Measurements from ENCODE around the gene ZNF239.
"Not testable (repeated sequence)": the region's sequence is repeated elsewhere in the genome, so short reads cannot be mapped to it uniquely, and the experiment has no call there.

Gene ZNF239

GRCh38 chr10:43594944-43595589 is 20.7 kb upstream of the ZNF239 start:
- peaks cover 36% of the 10 kb centered on the region for H3K9me3 Mint-ChIP-seq
- peak overlapping the region; percentile 63 for H3K4me3 Mint-ChIP-seq
- H3K36me3 Mint-ChIP-seq (ENCODE audit: low read depth) = peaks cover 5% of the 10 kb centered on the region
- H3K27me3 Mint-ChIP-seq (ENCODE audit: low read depth) = peaks cover 30% of the 10 kb centered on the region
- peaks cover 27% of the 10 kb centered on the region for H3K4me1 Mint-ChIP-seq (ENCODE audit: low read depth)
- peak overlapping the region; percentile 39 for H3K27ac Mint-ChIP-seq

- peaks cover 20% of the 10 kb centered on the region for H3K27me3 Mint-ChIP-seq (ENCODE audit: low read depth)
- H3K36me3 Mint-ChIP-seq (ENCODE audit: low read depth) = peaks cover 5% of the 10 kb centered on the region
- H3K4me3 Mint-ChIP-seq = no peak overlapping the region
- H3K9me3 Mint-ChIP-seq = peaks cover 50% of the 10 kb centered on the region
- H3K4me1 Mint-ChIP-seq (ENCODE audit: low read depth) = peaks cover 21% of the 10 kb centered on the region
- H3K27ac Mint-ChIP-seq = no peak overlapping the region
Observed at GRCh38 chr10:43591303-43591904, 17.0 kb upstream of the ZNF239 start.

GRCh38 chr10:43586730-43587115 is 12.3 kb upstream of the ZNF239 start:
- H3K27me3 Mint-ChIP-seq (ENCODE audit: low read depth); H3K27ac Mint-ChIP-seq; H3K4me3 Mint-ChIP-seq; H3K4me1 Mint-ChIP-seq (ENCODE audit: low read depth); H3K36me3 Mint-ChIP-seq (ENCODE audit: low read depth): not testable (repeated sequence)
- peaks cover 38% of the 10 kb centered on the region for H3K9me3 Mint-ChIP-seq

- no peak overlapping the region for H3K27ac Mint-ChIP-seq
- H3K27me3 Mint-ChIP-seq (ENCODE audit: low read depth) = peaks cover 7% of the 10 kb centered on the region
- peaks cover 34% of the 10 kb centered on the region for H3K9me3 Mint-ChIP-seq
- H3K4me3 Mint-ChIP-seq = no peak overlapping the region
- no peaks in the 10 kb centered on the region for H3K36me3 Mint-ChIP-seq (ENCODE audit: low read depth)
- no peaks in the 10 kb centered on the region for H3K4me1 Mint-ChIP-seq (ENCODE audit: low read depth)
Observed at GRCh38 chr10:43585981-43586729, 11.7 kb upstream of the ZNF239 start.

GRCh38 chr10:43585046-43585445 is 10.6 kb upstream of the ZNF239 start:
- H3K27me3 Mint-ChIP-seq (ENCODE audit: low read depth) = peaks cover 7% of the 10 kb centered on the region
- H3K27ac Mint-ChIP-seq = no peak overlapping the region
- H3K4me1 Mint-ChIP-seq (ENCODE audit: low read depth) = no peaks in the 10 kb centered on the region
- no peaks in the 10 kb centered on the region for H3K36me3 Mint-ChIP-seq (ENCODE audit: low read depth)
- peaks cover 26% of the 10 kb centered on the region for H3K9me3 Mint-ChIP-seq
- H3K4me3 Mint-ChIP-seq = no peak overlapping the region

- Mint-ChIP-seq H3K4me3 (no peak overlapping the region), H3K36me3 (ENCODE audit: low read depth) (no peaks in the 10 kb centered on the region), H3K27ac (no peak overlapping the region), H3K4me1 (ENCODE audit: low read depth) (no peaks in the 10 kb centered on the region), H3K27me3 (ENCODE audit: low read depth) (peaks cover 12% of the 10 kb centered on the region), H3K9me3 (peaks cover 19% of the 10 kb centered on the region)
Observed at GRCh38 chr10:43584051-43584450, 9.6 kb upstream of the ZNF239 start.

- H3K4me3 Mint-ChIP-seq = peak overlapping the region; percentile 3
- H3K36me3 Mint-ChIP-seq (ENCODE audit: low read depth) = peaks cover 9% of the 10 kb centered on the region
- no peak overlapping the region for H3K27ac Mint-ChIP-seq
- H3K4me1 Mint-ChIP-seq (ENCODE audit: low read depth) = peaks cover 12% of the 10 kb centered on the region
- peaks cover 4% of the 10 kb centered on the region for H3K27me3 Mint-ChIP-seq (ENCODE audit: low read depth)
- peaks cover 36% of the 10 kb centered on the region for H3K9me3 Mint-ChIP-seq
Observed at GRCh38 chr10:43576580-43576979, 2.2 kb upstream of the ZNF239 start.

- Mint-ChIP-seq H3K4me1 (ENCODE audit: low read depth) (peaks cover 14% of the 10 kb centered on the region), H3K36me3 (ENCODE audit: low read depth) (peaks cover 9% of the 10 kb centered on the region), H3K4me3 (peak overlapping the region; percentile 33), H3K27ac (peak overlapping the region; percentile 14), H3K27me3 (ENCODE audit: low read depth) (peaks cover 4% of the 10 kb centered on the region), H3K9me3 (peaks cover 36% of the 10 kb centered on the region)
Observed at GRCh38 chr10:43576062-43576461, 1.6 kb upstream of the ZNF239 start.

- peaks cover 15% of the 10 kb centered on the region for H3K4me1 Mint-ChIP-seq (ENCODE audit: low read depth)
- peaks cover 36% of the 10 kb centered on the region for H3K9me3 Mint-ChIP-seq
- H3K4me3 Mint-ChIP-seq = peak overlapping the region; percentile 75
- no peak overlapping the region for H3K27ac Mint-ChIP-seq
- H3K36me3 Mint-ChIP-seq (ENCODE audit: low read depth) = peaks cover 9% of the 10 kb centered on the region
- peaks cover 4% of the 10 kb centered on the region for H3K27me3 Mint-ChIP-seq (ENCODE audit: low read depth)
Observed at GRCh38 chr10:43574906-43575305, 490 bp upstream of the ZNF239 start.

- H3K27me3 Mint-ChIP-seq (ENCODE audit: low read depth) = no peaks in the 10 kb centered on the region
- H3K4me3 Mint-ChIP-seq = no peak overlapping the region
- H3K27ac Mint-ChIP-seq = no peak overlapping the region
- peaks cover 33% of the 10 kb centered on the region for H3K9me3 Mint-ChIP-seq
- peaks cover 15% of the 10 kb centered on the region for H3K4me1 Mint-ChIP-seq (ENCODE audit: low read depth)
- H3K36me3 Mint-ChIP-seq (ENCODE audit: low read depth) = peaks cover 9% of the 10 kb centered on the region
Observed at GRCh38 chr10:43573250-43574000, 991 bp downstream of the ZNF239 start.

- Mint-ChIP-seq H3K27ac (no peak overlapping the region), H3K4me3 (no peak overlapping the region), H3K9me3 (peaks cover 18% of the 10 kb centered on the region), H3K27me3 (ENCODE audit: low read depth) (no peaks in the 10 kb centered on the region), H3K36me3 (ENCODE audit: low read depth) (peaks cover 9% of the 10 kb centered on the region), H3K4me1 (ENCODE audit: low read depth) (peaks cover 13% of the 10 kb centered on the region)
Observed at GRCh38 chr10:43570971-43571370, 3.4 kb downstream of the ZNF239 start.

GRCh38 chr10:43569681-43570080 is 4.7 kb downstream of the ZNF239 start:
- Mint-ChIP-seq H3K27me3 (ENCODE audit: low read depth) (no peaks in the 10 kb centered on the region), H3K9me3 (peaks cover 6% of the 10 kb centered on the region)

GRCh38 chr10:43557214-43557613 is 17.2 kb downstream of the ZNF239 start:
- peaks cover 6% of the 10 kb centered on the region for H3K36me3 Mint-ChIP-seq (ENCODE audit: low read depth)
- no peaks in the 10 kb centered on the region for H3K4me1 Mint-ChIP-seq (ENCODE audit: low read depth)
- H3K27me3 Mint-ChIP-seq (ENCODE audit: low read depth) = no peaks in the 10 kb centered on the region
- H3K4me3 Mint-ChIP-seq = no peak overlapping the region
- H3K9me3 Mint-ChIP-seq = peaks cover 58% of the 10 kb centered on the region
- H3K27ac Mint-ChIP-seq = no peak overlapping the region

More at GRCh38 chr10:43569681-43570080, 4.7 kb downstream of the ZNF239 start:
- Mint-ChIP-seq H3K4me1 (ENCODE audit: low read depth) (peaks cover 7% of the 10 kb centered on the region), H3K4me3 (no peak overlapping the region), H3K36me3 (ENCODE audit: low read depth) (peaks cover 4% of the 10 kb centered on the region), H3K27ac (no peak overlapping the region)

- not testable (repeated sequence) for H3K27ac Mint-ChIP-seq; H3K4me3 Mint-ChIP-seq; H3K36me3 Mint-ChIP-seq (ENCODE audit: low read depth); H3K27me3 Mint-ChIP-seq (ENCODE audit: low read depth); H3K4me1 Mint-ChIP-seq (ENCODE audit: low read depth)
- peaks cover 28% of the 10 kb centered on the region for H3K9me3 Mint-ChIP-seq
Observed at GRCh38 chr10:43543746-43544145, 30.7 kb downstream of the ZNF239 start.

Data from T-helper 1 cell treated with Interleukin-12 subunit alpha and Interleukin-12 subunit beta and Interleukin-4 antibody, amounts not matched to agents 30 μg/mL and 1 μg/mL, for 36 hours (primary cell).